ENCODE data around the gene CKAP5.

The CKAP5 gene

GRCh38 chr11:46889689-46890475 is 43.8 kb upstream of the CKAP5 start:
- Histone ChIP-seq H3K36me3 (ENCODE audit: low read length) (no peaks in the 10 kb centered on the region), H3K27me3 (ENCODE audit: low read length) (no peaks in the 10 kb centered on the region), H2AFZ (ENCODE audit: low read depth, low read length, severe bottlenecking) (no peak overlapping the region), H3K79me2 (ENCODE audit: insufficient read depth, low read length) (no peaks in the 10 kb centered on the region), H3K27ac (ENCODE audit: low read depth, low read length) (no peak overlapping the region), H3K9me3 (ENCODE audit: insufficient read depth, low read length) (no peaks in the 10 kb centered on the region), H3F3A (ENCODE audit: insufficient read depth) (no peaks in the 10 kb centered on the region), H3K4me2 (ENCODE audit: low read depth, low read length, poor library complexity, severe bottlenecking) (no peak overlapping the region), H3K9me2 (replicated peaks; ENCODE audit: insufficient read depth, low read length) (no peaks in the 10 kb centered on the region), H3K9ac (ENCODE audit: low read length) (no peak overlapping the region), H4K20me1 (ENCODE audit: low read depth, low read length) (no peaks in the 10 kb centered on the region), H3K4me3 (ENCODE audit: insufficient read depth, low read length, poor library complexity, severe bottlenecking) (no peak overlapping the region)
- peak; percentile 65 for TF ChIP-seq CTCF (IDR thresholded peaks at IDR 0.05; ENCODE audit: insufficient read depth, low read length, poor library complexity, severe bottlenecking)
- TF ChIP-seq EZH2phosphoT487 (conservative IDR thresholded peaks at IDR 0.05; ENCODE audit: low read length): no peak

DNA sequence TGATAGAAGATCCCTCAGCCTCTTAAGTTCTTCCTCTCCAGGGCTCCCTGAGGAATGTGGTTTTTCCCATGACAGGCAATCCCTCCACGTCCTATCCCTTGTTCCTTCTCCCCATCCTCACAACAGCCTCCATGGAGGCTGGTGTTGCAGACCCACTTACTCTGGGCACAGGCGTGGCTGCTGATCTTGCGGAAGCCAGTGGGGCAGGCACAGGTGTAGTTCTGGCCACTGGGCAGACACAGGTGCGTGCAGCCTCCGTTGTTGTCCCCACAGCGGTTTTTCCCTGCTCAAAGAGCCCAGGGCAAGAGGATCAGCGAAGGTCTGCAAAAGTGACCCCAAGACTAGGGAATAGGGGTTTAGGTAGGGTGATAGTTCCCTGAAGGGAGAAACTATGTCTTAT is 43.2 kb upstream of the CKAP5 start:
- Histone ChIP-seq H3K4me2 (ENCODE audit: low read depth, low read length, poor library complexity, severe bottlenecking) (no peak overlapping the region), H3K79me2 (ENCODE audit: insufficient read depth, low read length) (no peaks in the 10 kb centered on the region), H3K9me2 (replicated peaks; ENCODE audit: insufficient read depth, low read length) (no peaks in the 10 kb centered on the region), H3K4me3 (ENCODE audit: insufficient read depth, low read length, poor library complexity, severe bottlenecking) (no peak overlapping the region), H3K36me3 (ENCODE audit: low read length) (no peaks in the 10 kb centered on the region), H3K27ac (ENCODE audit: low read depth, low read length) (no peak overlapping the region), H3K27me3 (ENCODE audit: low read length) (no peaks in the 10 kb centered on the region), H4K20me1 (ENCODE audit: low read depth, low read length) (no peaks in the 10 kb centered on the region), H3K9me3 (ENCODE audit: insufficient read depth, low read length) (no peaks in the 10 kb centered on the region), H3F3A (ENCODE audit: insufficient read depth) (no peaks in the 10 kb centered on the region), H3K9ac (ENCODE audit: low read length) (no peak overlapping the region), H2AFZ (ENCODE audit: low read depth, low read length, severe bottlenecking) (no peak overlapping the region)
- TF ChIP-seq EZH2phosphoT487 (conservative IDR thresholded peaks at IDR 0.05; ENCODE audit: low read length): no peak
- no peak for TF ChIP-seq CTCF (IDR thresholded peaks at IDR 0.05; ENCODE audit: insufficient read depth, low read length, poor library complexity, severe bottlenecking)

GRCh38 chr11:46888636-46889035 is 42.6 kb upstream of the CKAP5 start:
- no peaks in the 10 kb centered on the region for H3K9me3 ChIP-seq (ENCODE audit: insufficient read depth, low read length)
- no peak overlapping the region for H3K4me2 ChIP-seq (ENCODE audit: low read depth, low read length, poor library complexity, severe bottlenecking)
- H4K20me1 ChIP-seq (ENCODE audit: low read depth, low read length): no peaks in the 10 kb centered on the region
- no peaks in the 10 kb centered on the region for H3F3A ChIP-seq (ENCODE audit: insufficient read depth)
- no peak for TF ChIP-seq EZH2phosphoT487 (conservative IDR thresholded peaks at IDR 0.05; ENCODE audit: low read length)
- TF ChIP-seq CTCF (IDR thresholded peaks at IDR 0.05; ENCODE audit: insufficient read depth, low read length, poor library complexity, severe bottlenecking): no peak
- H3K9me2 ChIP-seq (replicated peaks; ENCODE audit: insufficient read depth, low read length): no peaks in the 10 kb centered on the region
- no peaks in the 10 kb centered on the region for H3K79me2 ChIP-seq (ENCODE audit: insufficient read depth, low read length)
- no peak overlapping the region for H3K9ac ChIP-seq (ENCODE audit: low read length)
- H2AFZ ChIP-seq (ENCODE audit: low read depth, low read length, severe bottlenecking): no peak overlapping the region
- H3K4me3 ChIP-seq (ENCODE audit: insufficient read depth, low read length, poor library complexity, severe bottlenecking): no peak overlapping the region
- H3K27ac ChIP-seq (ENCODE audit: low read depth, low read length): no peak overlapping the region
- H3K36me3 ChIP-seq (ENCODE audit: low read length): no peaks in the 10 kb centered on the region
- no peaks in the 10 kb centered on the region for H3K27me3 ChIP-seq (ENCODE audit: low read length)

Measured in SU-DHL-6 (cell line).